H1 (cell line): Measurements from ENCODE around the gene UBE2E2. TPM values are rescaled to one million over a fixed set of nuclear protein-coding genes. Genes with fewer than 3 reads are reported as not detected.

Source experiments
- CTCF ChIA-PET: fragments of 300-600 bp; sonication (Branson Sonifier 250); formaldehyde crosslinking; loops from one replicate; lab custom pipeline; 2021; ENCODE audit not compliant: partially characterized antibody; lab: Charles Lee
- POLR2A ChIA-PET: fragments of 300-600 bp; sonication (Branson Sonifier 250); formaldehyde crosslinking; loops from one replicate; lab custom pipeline; 2021; ENCODE audit warnings: inconsistent platforms; ENCODE audit not compliant: partially characterized antibody; lab: Charles Lee
- DNase-seq, 2 experiments: peaks; one replicate each; pipeline versions ENCODE4 v3.0.0 to v3.0.0-alpha.2; 2010 to 2022; ENCODE audit warnings: low spot score in 2 of 2, low read depth in 1 of 2, mixed read lengths in 1 of 2
- FAIRE-seq: peaks from 2 replicates; lab custom pipeline; 2011; peaks lifted over from hg19 to GRCh38; lab: Jason Lieb, UNC
- H2AFZ ChIP-seq: 2 replicates; pipeline ENCODE4 v1.8.1; 2012; ENCODE audit warnings: low read length, inconsistent platforms
- H2AK5ac ChIP-seq: 2 replicates; pipeline ENCODE4 v1.6.1; 2013; ENCODE audit warnings: low read depth, low read length
- H2BK120ac ChIP-seq: replicated peaks from 2 replicates; pipeline ENCODE3; 2013; ENCODE audit warnings: low read depth, low read length, inconsistent platforms
- H2BK12ac ChIP-seq: 2 replicates; pipeline ENCODE4 v1.6.1; 2013; ENCODE audit warnings: low read depth, low read length
- H2BK15ac ChIP-seq: 2 replicates; pipeline ENCODE4 v1.6.1; 2013; ENCODE audit warnings: low read length
- H2BK20ac ChIP-seq: 2 replicates; pipeline ENCODE4 v1.6.1; 2013; ENCODE audit warnings: low read length
- H2BK5ac ChIP-seq: 2 replicates; pipeline ENCODE4 v1.6.1; 2013; ENCODE audit warnings: low read depth, low read length
- H3K14ac ChIP-seq: 2 replicates; pipeline ENCODE4 v1.6.1; 2013; ENCODE audit warnings: inconsistent platforms; ENCODE audit not compliant: insufficient read length
- H3K18ac ChIP-seq: 2 replicates; pipeline ENCODE4 v1.6.1; 2013; ENCODE audit warnings: low read length; ENCODE audit errors: extremely low read depth
- H3K23ac ChIP-seq: 2 replicates; pipeline ENCODE4 v1.6.1; 2013; ENCODE audit warnings: inconsistent platforms; ENCODE audit not compliant: insufficient read length
- H3K23me2 ChIP-seq: 2 replicates; pipeline ENCODE4 v1.6.1; 2013; ENCODE audit warnings: low read depth, low read length
- H3K27ac ChIP-seq: 2 replicates; pipeline ENCODE4 v1.6.1; 2011; ENCODE audit warnings: low read depth, low read length, inconsistent platforms
- H3K27me3 ChIP-seq, 4 experiments: replicated peaks in 1 of 4; 1 replicate in 1 of 4; 2 replicates in 3 of 4; pipeline versions ENCODE4 v1.6.1 to v1.8.1; 2011 to 2013; ENCODE audit warnings: low read length in 3 of 4, mild to moderate bottlenecking in 3 of 4, inconsistent platforms in 2 of 4, mixed read lengths in 2 of 4, moderate library complexity in 1 of 4; ENCODE audit not compliant: control insufficient read depth in 3 of 4, insufficient read depth in 3 of 4; ENCODE audit errors: extremely low read depth in 1 of 4
- H3K36me3 ChIP-seq, 4 experiments: 2 replicates each; pipeline versions ENCODE4 v1.6.1 to v1.8.1; 2011 to 2013; ENCODE audit warnings: mild to moderate bottlenecking in 4 of 4, low read length in 3 of 4, moderate library complexity in 2 of 4, control low read depth in 1 of 4, inconsistent platforms in 1 of 4; ENCODE audit not compliant: insufficient read depth in 4 of 4, control insufficient read depth in 2 of 4
- H3K4ac ChIP-seq: replicated peaks from 2 replicates; pipeline ENCODE3; 2013; ENCODE audit warnings: low read length, low read depth, mixed read lengths, inconsistent platforms; ENCODE audit not compliant: insufficient read length
- H3K4me1 ChIP-seq, 4 experiments: replicated peaks in 1 of 4; 1 replicate in 1 of 4; 2 replicates in 3 of 4; pipeline versions ENCODE4 v1.6.1 to v1.8.1; 2011 to 2013; ENCODE audit warnings: low read length in 3 of 4, inconsistent platforms in 2 of 4, mixed read lengths in 1 of 4; ENCODE audit not compliant: insufficient read depth in 4 of 4, control insufficient read depth in 3 of 4
- H3K4me2 ChIP-seq, 2 experiments: 2 replicates each; pipeline versions ENCODE4 v1.6.1 to v1.8.1; 2011 to 2013; ENCODE audit warnings: low read depth in 2 of 2, low read length in 2 of 2, control low read depth in 1 of 2, inconsistent platforms in 1 of 2, mild to moderate bottlenecking in 1 of 2; ENCODE audit not compliant: insufficient read depth in 1 of 2
- H3K4me3 ChIP-seq, 4 experiments: fragments of 200-600, 300-600 bp in 1 of 4; sonication (generic), shearing (Covaris generic), sonication (Bioruptor Twin) in 1 of 4; 2 replicates each; pipeline versions ENCODE4 v1.5.1 to v1.8.1; 2011 to 2016; ENCODE audit warnings: low read length in 4 of 4, low read depth in 3 of 4, control low read depth in 2 of 4, inconsistent platforms in 2 of 4, mild to moderate bottlenecking in 2 of 4, mixed read lengths in 1 of 4, moderate library complexity in 1 of 4; ENCODE audit not compliant: insufficient read depth in 2 of 4; ENCODE audit errors: extremely low read depth in 1 of 4
- H3K56ac ChIP-seq: replicated peaks from 2 replicates; pipeline ENCODE3; 2013; ENCODE audit warnings: low read depth, mild to moderate bottlenecking, mixed read lengths, low read length, inconsistent platforms; ENCODE audit not compliant: insufficient read length
- H3K79me1 ChIP-seq: 2 replicates; pipeline ENCODE4 v1.6.1; 2013; ENCODE audit warnings: low read depth, low read length, control low read depth
- H3K79me2 ChIP-seq, 2 experiments: 2 replicates each; pipeline versions ENCODE4 v1.6.1 to v1.8.1; 2012 to 2013; ENCODE audit warnings: low read length in 2 of 2, mild to moderate bottlenecking in 2 of 2, inconsistent platforms in 1 of 2; ENCODE audit not compliant: insufficient read depth in 2 of 2, control insufficient read depth in 1 of 2
- H3K9ac ChIP-seq, 4 experiments: replicated peaks in 1 of 4; 1 replicate in 1 of 4; 2 replicates in 3 of 4; pipeline versions ENCODE4 v1.6.1 to v1.8.1; 2011 to 2013; ENCODE audit warnings: low read depth in 3 of 4, low read length in 3 of 4, control low read depth in 2 of 4, mild to moderate bottlenecking in 2 of 4, moderate library complexity in 2 of 4, inconsistent platforms in 1 of 4; ENCODE audit errors: extremely low read depth in 1 of 4
- H3K9me3 ChIP-seq, 2 experiments: 2 replicates each; pipeline versions ENCODE4 v1.6.1 to v1.8.1; 2012 to 2013; ENCODE audit warnings: mild to moderate bottlenecking in 2 of 2, moderate library complexity in 2 of 2, control low read depth in 1 of 2, inconsistent platforms in 1 of 2, low read depth in 1 of 2, low read length in 1 of 2, mixed read lengths in 1 of 2; ENCODE audit not compliant: insufficient read depth in 2 of 2
- H4K20me1 ChIP-seq, 2 experiments: replicated peaks in 1 of 2; 2 replicates each; pipeline versions ENCODE3 to v1.8.1; 2011 to 2013; ENCODE audit warnings: inconsistent platforms in 2 of 2, low read length in 2 of 2, mild to moderate bottlenecking in 1 of 2; ENCODE audit not compliant: insufficient read depth in 2 of 2, control insufficient read depth in 1 of 2
- H4K5ac ChIP-seq: 2 replicates; pipeline ENCODE4 v1.6.1; 2013; ENCODE audit warnings: low read length, low read depth, mixed read lengths, inconsistent platforms; ENCODE audit not compliant: insufficient read length
- H4K8ac ChIP-seq: 2 replicates; pipeline ENCODE4 v1.8.0; 2013; ENCODE audit warnings: mild to moderate bottlenecking, moderate library complexity, low read length, inconsistent platforms; ENCODE audit not compliant: insufficient read depth; ENCODE audit errors: extremely low read depth
- H4K91ac ChIP-seq: replicated peaks from 2 replicates; pipeline ENCODE3; 2013; ENCODE audit warnings: low read length, mixed read lengths, inconsistent platforms; ENCODE audit not compliant: insufficient read length
- ATF2 ChIP-seq: IDR thresholded peaks from 2 replicates; pipeline ENCODE4 v1.6.1; 2012; ENCODE audit warnings: low read length, inconsistent platforms
- CTBP2 ChIP-seq: IDR thresholded peaks from 2 replicates; pipeline ENCODE4 v1.7.0; 2011; ENCODE audit warnings: borderline replicate concordance, mild to moderate bottlenecking, moderate library complexity, mixed read lengths, low read length; ENCODE audit not compliant: insufficient read depth, insufficient read length
- EP300 ChIP-seq, 2 experiments: IDR thresholded peaks; 1 replicate in 1 of 2; 2 replicates in 1 of 2; pipeline ENCODE4 v1.6.1; 2011 to 2012; ENCODE audit warnings: low read depth in 2 of 2, low read length in 2 of 2, mild to moderate bottlenecking in 2 of 2, borderline replicate concordance in 1 of 2, inconsistent platforms in 1 of 2, moderate library complexity in 1 of 2
- JUN ChIP-seq: IDR thresholded peaks from 2 replicates; pipeline ENCODE4 v1.6.1; 2011; ENCODE audit warnings: low read depth, mild to moderate bottlenecking, improper control_type of control experiment, low read length
- RBBP5 ChIP-seq: IDR thresholded peaks from 2 replicates; pipeline ENCODE4 v1.7.1; 2012; ENCODE audit warnings: low read depth, mild to moderate bottlenecking, inconsistent platforms, low read length, moderate library complexity, borderline replicate concordance
- RFX5 ChIP-seq: IDR thresholded peaks from 2 replicates; pipeline ENCODE4 v1.6.1; 2011; ENCODE audit warnings: low read depth, low read length, improper control_type of control experiment, borderline replicate concordance
- RXRA ChIP-seq: IDR thresholded peaks from 2 replicates; pipeline ENCODE4 v1.6.1; 2011; ENCODE audit warnings: low read depth, mild to moderate bottlenecking, low read length, moderate library complexity; ENCODE audit not compliant: insufficient read depth
- SIN3A ChIP-seq, 2 experiments: IDR thresholded peaks in 1 of 2; conservative IDR thresholded peaks in 1 of 2; 2 replicates each; pipeline ENCODE4 v1.6.1; 2011 to 2012; ENCODE audit warnings: low read length in 2 of 2, improper control_type of control experiment in 1 of 2, low read depth in 1 of 2, mild to moderate bottlenecking in 1 of 2
- SUZ12 ChIP-seq: fragments of 200-600 bp; sonication (generic); IDR thresholded peaks from 2 replicates; pipeline ENCODE4 v1.6.1; 2012; ENCODE audit warnings: mild to moderate bottlenecking, inconsistent platforms, low read length, moderate library complexity, mixed read lengths
- TBP ChIP-seq: IDR thresholded peaks from 2 replicates; pipeline ENCODE4 v1.6.1; 2011; ENCODE audit warnings: low read depth, low read length, improper control_type of control experiment
- TCF12 ChIP-seq: IDR thresholded peaks from 2 replicates; pipeline ENCODE4 v1.6.1; 2011; ENCODE audit warnings: low read depth, mild to moderate bottlenecking, low read length
- WGBS, 2 experiments: shearing (Covaris generic) in 1 of 2; methylation state at CpG; one replicate each; pipeline versions ENCODE4 v1.1.6 to v1.1.7; 2013 to 2015; ENCODE audit warnings: low lambda C conversion rate in 2 of 2, mixed read lengths in 2 of 2, inconsistent platforms in 1 of 2, low coverage in 1 of 2, missing lambda C conversion rate in 1 of 2; ENCODE audit not compliant: insufficient replicate concordance in 2 of 2, insufficient coverage in 1 of 2, insufficient read length in 1 of 2; ENCODE audit errors: extremely low coverage in 1 of 2, missing lambda C conversion rate in 1 of 2; 5-methylcytosine and 5-hydroxymethylcytosine counted together
- polyA plus RNA-seq, 7 experiments: library from polyadenylated mRNA; depleted of rRNA in 3 of 7; stranded (reverse) in 5 of 7; unstranded in 2 of 7; fragments of >200 nt in 5 of 7; fragments of 200-250 nt in 2 of 7; gene quantifications; 1 replicate in 5 of 7; 2 replicates in 1 of 7; 4 replicates in 1 of 7; pipeline versions ENCODE4 v1.2.1 to v1.2.3, GENCODE V29; 2011 to 2013; ENCODE audit warnings: missing spikeins in 2 of 7, mixed read lengths in 2 of 7
- total RNA-seq: library from RNA; stranded (reverse); fragmentation: NEBNext Ultra II Directional; extraction: Animal tissue kit (Norgen Biotek cat#: 25700); gene quantifications from 2 replicates; pipeline ENCODE4 v1.2.1, GENCODE V29; 2021

The UBE2E2 gene
- total and polyA plus RNA-seq, 2 of the 8 experiments (the other 6 are each of a cell fraction or from before 2014, with no cell fraction given): 57.6 to 70.6 TPM

GRCh38 chr3:23166845-23167244, 36.3 kb upstream of the UBE2E2 start:
- no peak overlapping the region for H4K8ac ChIP-seq
- H4K20me1 ChIP-seq: no peaks in the 10 kb centered on the region
- TF ChIP-seq TCF12 (no peak), RBBP5 (no peak), EP300 (IDR thresholded peaks at IDR 0.05; ENCODE audit: borderline replicate concordance in 1 of 2, low read depth in 2 of 2, low read length in 2 of 2) (no peak), SIN3A (conservative IDR thresholded peaks at IDR 0.05 in 1 of 2, IDR thresholded peaks at IDR 0.05 in 1 of 2; ENCODE audit: low read depth in 1 of 2, low read length in 2 of 2) (no peak), SUZ12 (no peak), RFX5 (no peak), TBP (no peak), ATF2 (no peak), RXRA (no peak), CTBP2 (no peak), JUN (no peak)
- no peak overlapping the region for H3K18ac ChIP-seq
- ChIA-PET CTCF (no interaction called here), POLR2A (no interaction called here)
- H3K9me3 ChIP-seq: no peaks in the 10 kb centered on the region
- no peak overlapping the region for H3K56ac ChIP-seq
- no peaks in the 10 kb centered on the region for H3K79me1 ChIP-seq
- FAIRE-seq (no peak), DNase-seq (no peak)
- H3K4me1 ChIP-seq: peaks cover 0 to 4% (median 0%) of the 10 kb centered on the region in 4 experiments; a peak in 3 of 7 replicates
- no peak overlapping the region for H3K27ac ChIP-seq
- no peak overlapping the region for H4K5ac ChIP-seq
- 69% methylated on average over 1 of the region's 1 CpG; no CpG with 5 or more reads in 1 of the 2 experiments for WGBS, 2 experiments
- no peak overlapping the region for H2BK12ac ChIP-seq
- H4K91ac ChIP-seq: no peak overlapping the region
- no peak overlapping the region for H3K4ac ChIP-seq
- no peaks in the 10 kb centered on the region for H3K36me3 ChIP-seq
- H2BK20ac ChIP-seq: 0 out of 2 replicates have a peak overlapping the region, but pooled peaks have one; percentile 41
- no peak overlapping the region for H2BK5ac ChIP-seq
- H3K23ac ChIP-seq: no peak overlapping the region
- H3K9ac ChIP-seq: no peak overlapping the region
- no peak overlapping the region for H3K4me2 ChIP-seq
- H2BK15ac ChIP-seq: 0 out of 2 replicates have a peak overlapping the region, but pooled peaks have one; percentile 53
- no peak overlapping the region for H3K14ac ChIP-seq
- H3K4me3 ChIP-seq: no peak overlapping the region
- H2BK120ac ChIP-seq: no peak overlapping the region
- no peaks in the 10 kb centered on the region for H3K27me3 ChIP-seq
- H3K23me2 ChIP-seq: no peaks in the 10 kb centered on the region; the same call in 1 of the 2 replicates
- H3K79me2 ChIP-seq: no peaks in the 10 kb centered on the region
- no peak overlapping the region for H2AK5ac ChIP-seq
- peak overlapping the region; percentile 15; the same call in 1 of the 2 replicates for H2AFZ ChIP-seq
